ENCODE measurements around the gene AQP5. TPM values are rescaled to one million over a fixed set of nuclear protein-coding genes. Genes with fewer than 3 reads are reported as not detected.

The AQP5 gene
- total and polyA plus RNA-seq, 4 donors, result 0.08 to 1.2 TPM; not detected in 2

GRCh38 chr12:49929581-49929980, 32.1 kb upstream of the AQP5 start:
- Histone ChIP-seq H3K27me3 (ENCODE audit: control insufficient read depth in 1 of 2, insufficient read depth in 2 of 2, low read length in 1 of 2) (no peaks in the 10 kb centered on the region), H3K4me3 (ENCODE audit: low read length in 2 of 2) (no peak overlapping the region), H3K9me3 (ENCODE audit: control insufficient read depth, low read length) (no peaks in the 10 kb centered on the region), H3K36me3 (ENCODE audit: control insufficient read depth in 1 of 2, insufficient read depth in 2 of 2, low read length in 1 of 2) (no peaks in the 10 kb centered on the region), H3K4me1 (ENCODE audit: control insufficient read depth in 1 of 2, insufficient read depth in 2 of 2, low read length in 2 of 2) (no peaks in the 10 kb centered on the region), H3K27ac (ENCODE audit: low read depth in 1 of 2, low read length in 2 of 2) (no peak overlapping the region)
- WGBS, 2 donors, result 87 to 92% methylated on average over 7 of the region's 7 CpGs
- DNase-seq (peak in 1 of 2 donors; percentile 52), ATAC-seq (ENCODE audit: low FRiP score) (no peak)
- intact Hi-C loops (cut with DNase I), result no loop called here

- no peaks in the 10 kb centered on the region for H3K36me3 ChIP-seq (ENCODE audit: control insufficient read depth in 1 of 2, insufficient read depth in 2 of 2, low read length in 1 of 2)
- 55 to 65% methylated on average over 3 of the region's 3 CpGs for WGBS, 2 donors
- no peak overlapping the region for H3K4me3 ChIP-seq (ENCODE audit: low read length in 2 of 2)
- no peaks in the 10 kb centered on the region for H3K27me3 ChIP-seq (ENCODE audit: control insufficient read depth in 1 of 2, insufficient read depth in 2 of 2, low read length in 1 of 2)
- H3K27ac ChIP-seq (ENCODE audit: low read depth in 1 of 2, low read length in 2 of 2), result no peak overlapping the region
- no peaks in the 10 kb centered on the region for H3K9me3 ChIP-seq (ENCODE audit: control insufficient read depth, low read length)
- intact Hi-C loops (cut with DNase I), result no loop called here
- DNase-seq (no peak), ATAC-seq (ENCODE audit: low FRiP score) (no peak)
- no peaks in the 10 kb centered on the region for H3K4me1 ChIP-seq (ENCODE audit: control insufficient read depth in 1 of 2, insufficient read depth in 2 of 2, low read length in 2 of 2)
These were observed 31.0 kb upstream of the AQP5 start for GRCh38 chr12:49930515-49931288.

- no peak overlapping the region for H3K4me3 ChIP-seq (ENCODE audit: low read length in 2 of 2)
- intact Hi-C loops (cut with DNase I), result no loop called here
- WGBS, 2 donors, result 74% methylated on average over 7 of the region's 7 CpGs
- H3K27ac ChIP-seq (ENCODE audit: low read depth in 1 of 2, low read length in 2 of 2), result no peak overlapping the region
- no peaks in the 10 kb centered on the region for H3K36me3 ChIP-seq (ENCODE audit: control insufficient read depth in 1 of 2, insufficient read depth in 2 of 2, low read length in 1 of 2)
- no peaks in the 10 kb centered on the region for H3K9me3 ChIP-seq (ENCODE audit: control insufficient read depth, low read length)
- H3K27me3 ChIP-seq (ENCODE audit: control insufficient read depth in 1 of 2, insufficient read depth in 2 of 2, low read length in 1 of 2), result no peaks in the 10 kb centered on the region
- H3K4me1 ChIP-seq (ENCODE audit: control insufficient read depth in 1 of 2, insufficient read depth in 2 of 2, low read length in 2 of 2), result no peaks in the 10 kb centered on the region
- no peak for ATAC-seq (ENCODE audit: low FRiP score)
- no peak for DNase-seq
These were observed 29.6 kb upstream of the AQP5 start for GRCh38 chr12:49932023-49932422.

- WGBS, 2 donors, result 76 to 81% methylated on average over 8 of the region's 8 CpGs
- ATAC-seq (ENCODE audit: low FRiP score), result no peak
- no peaks in the 10 kb centered on the region for H3K4me1 ChIP-seq (ENCODE audit: control insufficient read depth in 1 of 2, insufficient read depth in 2 of 2, low read length in 2 of 2)
These were observed 29.0 kb upstream of the AQP5 start for GRCh38 chr12:49932533-49933130.

GRCh38 chr12:49933796-49934195, 27.9 kb upstream of the AQP5 start:
- DNase-seq (no peak), ATAC-seq (ENCODE audit: low FRiP score) (no peak)
- no peak overlapping the region for H3K27ac ChIP-seq (ENCODE audit: low read depth in 1 of 2, low read length in 2 of 2)
- H3K36me3 ChIP-seq (ENCODE audit: control insufficient read depth in 1 of 2, insufficient read depth in 2 of 2, low read length in 1 of 2), result no peaks in the 10 kb centered on the region
- no peaks in the 10 kb centered on the region for H3K4me1 ChIP-seq (ENCODE audit: control insufficient read depth in 1 of 2, insufficient read depth in 2 of 2, low read length in 2 of 2)
- intact Hi-C loops (cut with DNase I), result no loop called here
- no peaks in the 10 kb centered on the region for H3K27me3 ChIP-seq (ENCODE audit: control insufficient read depth in 1 of 2, insufficient read depth in 2 of 2, low read length in 1 of 2)
- H3K4me3 ChIP-seq (ENCODE audit: low read length in 2 of 2), result no peak overlapping the region
- H3K9me3 ChIP-seq (ENCODE audit: control insufficient read depth, low read length), result no peaks in the 10 kb centered on the region
- 87 to 90% methylated on average over 5 of the region's 5 CpGs for WGBS, 2 donors

More at GRCh38 chr12:49932533-49933130, 29.0 kb upstream of the AQP5 start:
- Histone ChIP-seq H3K27ac (ENCODE audit: low read depth in 1 of 2, low read length in 2 of 2) (no peak overlapping the region), H3K9me3 (ENCODE audit: control insufficient read depth, low read length) (no peaks in the 10 kb centered on the region), H3K27me3 (ENCODE audit: control insufficient read depth in 1 of 2, insufficient read depth in 2 of 2, low read length in 1 of 2) (no peaks in the 10 kb centered on the region), H3K36me3 (ENCODE audit: control insufficient read depth in 1 of 2, insufficient read depth in 2 of 2, low read length in 1 of 2) (no peaks in the 10 kb centered on the region), H3K4me3 (ENCODE audit: low read length in 2 of 2) (no peak overlapping the region)
- intact Hi-C loops (cut with DNase I), result no loop called here
- DNase-seq, result no peak

- WGBS, 2 donors, result 93 to 94% methylated on average over 3 of the region's 3 CpGs
- no peaks in the 10 kb centered on the region for H3K36me3 ChIP-seq (ENCODE audit: control insufficient read depth in 1 of 2, insufficient read depth in 2 of 2, low read length in 1 of 2)
These were observed 27.2 kb upstream of the AQP5 start for GRCh38 chr12:49934505-49934904.

GRCh38 chr12:49936925-49937324, 24.7 kb upstream of the AQP5 start:
- Histone ChIP-seq H3K4me1 (ENCODE audit: control insufficient read depth in 1 of 2, insufficient read depth in 2 of 2, low read length in 2 of 2) (no peaks in the 10 kb centered on the region), H3K4me3 (ENCODE audit: low read length in 2 of 2) (no peak overlapping the region), H3K27ac (ENCODE audit: low read depth in 1 of 2, low read length in 2 of 2) (no peak overlapping the region), H3K9me3 (ENCODE audit: control insufficient read depth, low read length) (no peaks in the 10 kb centered on the region), H3K27me3 (ENCODE audit: control insufficient read depth in 1 of 2, insufficient read depth in 2 of 2, low read length in 1 of 2) (no peaks in the 10 kb centered on the region), H3K36me3 (ENCODE audit: control insufficient read depth in 1 of 2, insufficient read depth in 2 of 2, low read length in 1 of 2) (no peaks in the 10 kb centered on the region)
- intact Hi-C loops (cut with DNase I), result no loop called here
- WGBS, 2 donors, result 88 to 91% methylated on average over 3 of the region's 3 CpGs
- ATAC-seq (ENCODE audit: low FRiP score), result no peak
- DNase-seq, result no peak

More at GRCh38 chr12:49934505-49934904, 27.2 kb upstream of the AQP5 start:
- intact Hi-C loops (cut with DNase I), result no loop called here
- Histone ChIP-seq H3K4me1 (ENCODE audit: control insufficient read depth in 1 of 2, insufficient read depth in 2 of 2, low read length in 2 of 2) (no peaks in the 10 kb centered on the region), H3K4me3 (ENCODE audit: low read length in 2 of 2) (no peak overlapping the region), H3K27me3 (ENCODE audit: control insufficient read depth in 1 of 2, insufficient read depth in 2 of 2, low read length in 1 of 2) (no peaks in the 10 kb centered on the region), H3K27ac (ENCODE audit: low read depth in 1 of 2, low read length in 2 of 2) (no peak overlapping the region), H3K9me3 (ENCODE audit: control insufficient read depth, low read length) (no peaks in the 10 kb centered on the region)
- DNase-seq, result no peak
- ATAC-seq (ENCODE audit: low FRiP score), result no peak

GRCh38 chr12:49937639-49938300, 23.9 kb upstream of the AQP5 start:
- no peak overlapping the region for H3K4me3 ChIP-seq (ENCODE audit: low read length in 2 of 2)
- H3K9me3 ChIP-seq (ENCODE audit: control insufficient read depth, low read length), result no peaks in the 10 kb centered on the region
- H3K27me3 ChIP-seq (ENCODE audit: control insufficient read depth in 1 of 2, insufficient read depth in 2 of 2, low read length in 1 of 2), result no peaks in the 10 kb centered on the region
- H3K27ac ChIP-seq (ENCODE audit: low read depth in 1 of 2, low read length in 2 of 2), result no peak overlapping the region
- DNase-seq, result no peak
- ATAC-seq (ENCODE audit: low FRiP score), result no peak
- WGBS, 2 donors, result 87% methylated on average over 8 of the region's 8 CpGs
- H3K4me1 ChIP-seq (ENCODE audit: control insufficient read depth in 1 of 2, insufficient read depth in 2 of 2, low read length in 2 of 2), result no peaks in the 10 kb centered on the region
- intact Hi-C loops (cut with DNase I), result no loop called here
- no peaks in the 10 kb centered on the region for H3K36me3 ChIP-seq (ENCODE audit: control insufficient read depth in 1 of 2, insufficient read depth in 2 of 2, low read length in 1 of 2)

- ATAC-seq (ENCODE audit: low FRiP score) (no peak), DNase-seq (no peak)
- intact Hi-C loops (cut with DNase I), result no loop called here
These were observed 22.4 kb upstream of the AQP5 start for GRCh38 chr12:49939307-49939706.

More at GRCh38 chr12:49939307-49939706, 22.4 kb upstream of the AQP5 start:
- no peaks in the 10 kb centered on the region for H3K4me1 ChIP-seq (ENCODE audit: control insufficient read depth in 1 of 2, insufficient read depth in 2 of 2, low read length in 2 of 2)
- H3K9me3 ChIP-seq (ENCODE audit: control insufficient read depth, low read length), result no peaks in the 10 kb centered on the region
- H3K27me3 ChIP-seq (ENCODE audit: control insufficient read depth in 1 of 2, insufficient read depth in 2 of 2, low read length in 1 of 2), result no peaks in the 10 kb centered on the region
- H3K27ac ChIP-seq (ENCODE audit: low read depth in 1 of 2, low read length in 2 of 2), result no peak overlapping the region
- H3K4me3 ChIP-seq (ENCODE audit: low read length in 2 of 2), result no peak overlapping the region
- no peaks in the 10 kb centered on the region for H3K36me3 ChIP-seq (ENCODE audit: control insufficient read depth in 1 of 2, insufficient read depth in 2 of 2, low read length in 1 of 2)

All from aorta (tissue), 5 donors.